ENCODE results near the gene ZFP1.

ZFP1 gene

DNA sequence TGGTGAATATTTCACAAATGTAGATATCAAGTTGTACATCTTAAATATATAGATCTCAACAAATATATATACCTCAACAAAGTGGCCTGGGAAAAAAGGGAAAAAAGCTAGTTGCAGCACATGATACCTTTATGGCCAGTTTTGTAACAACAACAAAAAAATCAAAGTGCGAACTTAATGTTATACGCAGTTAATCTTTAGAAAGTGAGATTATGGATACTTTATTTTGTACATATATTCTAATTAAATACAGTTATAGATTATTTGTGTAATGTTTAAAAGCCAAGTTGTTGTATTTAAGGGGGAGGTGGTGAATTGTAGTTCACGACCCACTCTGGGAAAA, 385 bp upstream of the ZFP1 start:
- ATAC-seq = no peak

GRCh38 chr16:75151798-75152197, 3.5 kb downstream of the ZFP1 start:
- ATAC-seq = no peak
- no peak for TF ChIP-seq CSRNP3 (CRISPR knock-in tag; IDR thresholded peaks at IDR 0.05)
- TF ChIP-seq RARB (CRISPR knock-in tag; IDR thresholded peaks at IDR 0.05) = no peak
- no peak for TF ChIP-seq CREB5 (CRISPR knock-in tag; IDR thresholded peaks at IDR 0.05; ENCODE audit: low read depth)
- no peak for TF ChIP-seq CSDC2 (CRISPR knock-in tag; IDR thresholded peaks at IDR 0.05)
- no peak for TF ChIP-seq ISL1 (CRISPR knock-in tag; IDR thresholded peaks at IDR 0.05)
- TF ChIP-seq GLIS3 (CRISPR knock-in tag; IDR thresholded peaks at IDR 0.05) = no peak
- no peak for TF ChIP-seq TOX (CRISPR knock-in tag; IDR thresholded peaks at IDR 0.05; ENCODE audit: borderline replicate concordance)
- TF ChIP-seq, protein P1, sequence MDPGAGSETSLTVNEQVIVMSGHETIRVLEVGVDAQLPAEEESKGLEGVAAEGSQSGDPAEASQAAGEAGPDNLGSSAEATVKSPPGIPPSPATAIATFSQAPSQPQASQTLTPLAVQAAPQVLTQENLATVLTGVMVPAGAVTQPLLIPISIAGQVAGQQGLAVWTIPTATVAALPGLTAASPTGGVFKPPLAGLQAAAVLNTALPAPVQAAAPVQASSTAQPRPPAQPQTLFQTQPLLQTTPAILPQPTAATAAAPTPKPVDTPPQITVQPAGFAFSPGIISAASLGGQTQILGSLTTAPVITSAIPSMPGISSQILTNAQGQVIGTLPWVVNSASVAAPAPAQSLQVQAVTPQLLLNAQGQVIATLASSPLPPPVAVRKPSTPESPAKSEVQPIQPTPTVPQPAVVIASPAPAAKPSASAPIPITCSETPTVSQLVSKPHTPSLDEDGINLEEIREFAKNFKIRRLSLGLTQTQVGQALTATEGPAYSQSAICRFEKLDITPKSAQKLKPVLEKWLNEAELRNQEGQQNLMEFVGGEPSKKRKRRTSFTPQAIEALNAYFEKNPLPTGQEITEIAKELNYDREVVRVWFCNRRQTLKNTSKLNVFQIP (CRISPR knock-in tag; IDR thresholded peaks at IDR 0.05; ENCODE audit: borderline replicate concordance, low read depth) = no peak
- TF ChIP-seq PATZ1 (CRISPR knock-in tag; IDR thresholded peaks at IDR 0.05; ENCODE audit: borderline replicate concordance) = no peak
- TF ChIP-seq OSR1 (CRISPR knock-in tag; IDR thresholded peaks at IDR 0.05) = no peak
- no peak for TF ChIP-seq ZC3H10 (CRISPR knock-in tag; IDR thresholded peaks at IDR 0.05)
- no peak for TF ChIP-seq ZFP30 (CRISPR knock-in tag; IDR thresholded peaks at IDR 0.05)
- TF ChIP-seq ZNF70 (CRISPR knock-in tag; IDR thresholded peaks at IDR 0.05) = no peak

More for the DNA sequence above, 385 bp upstream of the ZFP1 start:
- no peak for TF ChIP-seq ZNF8 (CRISPR knock-in tag; IDR thresholded peaks at IDR 0.05)
- TF ChIP-seq ESRRG (CRISPR knock-in tag; IDR thresholded peaks at IDR 0.05) = no peak
- no peak for TF ChIP-seq CREB5 (CRISPR knock-in tag; IDR thresholded peaks at IDR 0.05; ENCODE audit: low read depth)
- no peak for TF ChIP-seq CSDC2 (CRISPR knock-in tag; IDR thresholded peaks at IDR 0.05)
- TF ChIP-seq PPARA (CRISPR knock-in tag; IDR thresholded peaks at IDR 0.05; ENCODE audit: borderline replicate concordance) = no peak
- no peak for TF ChIP-seq ZNF70 (CRISPR knock-in tag; IDR thresholded peaks at IDR 0.05)
- TF ChIP-seq SNAI2 (CRISPR knock-in tag; IDR thresholded peaks at IDR 0.05) = no peak
- TF ChIP-seq OSR1 (CRISPR knock-in tag; IDR thresholded peaks at IDR 0.05) = no peak
- TF ChIP-seq RARB (CRISPR knock-in tag; IDR thresholded peaks at IDR 0.05) = no peak
- no peak for TF ChIP-seq ZC3H10 (CRISPR knock-in tag; IDR thresholded peaks at IDR 0.05)

DNA sequence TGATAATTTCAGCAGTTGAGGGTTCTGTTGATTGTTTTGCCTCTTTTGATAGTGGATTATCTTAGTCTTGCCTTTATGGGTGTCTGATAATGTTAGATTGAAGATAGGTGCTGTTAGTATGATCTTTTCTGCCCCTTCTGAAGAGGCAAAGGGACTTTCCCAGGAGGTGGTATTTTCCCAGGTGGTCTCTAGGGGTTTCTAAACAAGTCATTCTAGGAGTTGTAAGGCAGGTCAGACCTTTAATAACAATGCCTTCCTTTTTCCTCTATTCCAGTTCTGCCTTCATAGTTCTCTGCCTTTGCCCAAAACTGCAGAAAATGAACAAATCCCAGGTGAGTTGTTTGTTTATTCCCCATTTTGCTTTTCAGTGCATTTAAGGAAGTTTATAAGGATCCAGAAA, 4.3 kb downstream of the ZFP1 start:
- ATAC-seq = no peak

More for the DNA sequence above, 4.3 kb downstream of the ZFP1 start:
- TF ChIP-seq OSR1 (CRISPR knock-in tag; IDR thresholded peaks at IDR 0.05) = no peak
- TF ChIP-seq CREB5 (CRISPR knock-in tag; IDR thresholded peaks at IDR 0.05; ENCODE audit: low read depth) = no peak
- TF ChIP-seq ZC3H10 (CRISPR knock-in tag; IDR thresholded peaks at IDR 0.05) = no peak
- no peak for TF ChIP-seq ZFP3 (CRISPR knock-in tag; IDR thresholded peaks at IDR 0.05)
- TF ChIP-seq TOX (CRISPR knock-in tag; IDR thresholded peaks at IDR 0.05; ENCODE audit: borderline replicate concordance) = no peak
- TF ChIP-seq BACH2 (CRISPR knock-in tag; IDR thresholded peaks at IDR 0.05; ENCODE audit: borderline replicate concordance) = no peak
- TF ChIP-seq ZNF8 (CRISPR knock-in tag; IDR thresholded peaks at IDR 0.05) = no peak
- TF ChIP-seq ARNTL (CRISPR knock-in tag; IDR thresholded peaks at IDR 0.05; ENCODE audit: borderline replicate concordance, low read depth) = no peak
- TF ChIP-seq SNAI2 (CRISPR knock-in tag; IDR thresholded peaks at IDR 0.05) = no peak
- TF ChIP-seq TCF4 (CRISPR knock-in tag; IDR thresholded peaks at IDR 0.05; ENCODE audit: borderline replicate concordance) = no peak
- no peak for TF ChIP-seq GLIS3 (CRISPR knock-in tag; IDR thresholded peaks at IDR 0.05)
- TF ChIP-seq ZNF70 (CRISPR knock-in tag; IDR thresholded peaks at IDR 0.05) = no peak
- TF ChIP-seq ZNF565 (CRISPR knock-in tag; conservative IDR thresholded peaks at IDR 0.05; ENCODE audit: low read depth) = no peak
- no peak for TF ChIP-seq ISL1 (CRISPR knock-in tag; IDR thresholded peaks at IDR 0.05)
- TF ChIP-seq ZFP30 (CRISPR knock-in tag; IDR thresholded peaks at IDR 0.05) = no peak
- TF ChIP-seq PPARA (CRISPR knock-in tag; IDR thresholded peaks at IDR 0.05; ENCODE audit: borderline replicate concordance) = no peak
